GM18951 (cell line): ENCODE measurements around the gene NTRK1.

ENCODE experiments used
- POLR2A ChIP-seq: IDR thresholded peaks from 4 replicates; pipeline ENCODE4 v1.6.1; 2011; ENCODE audit warnings: mild to moderate bottlenecking; ENCODE audit not compliant: insufficient read length, insufficient read depth; ENCODE audit errors: extremely low read depth
- in situ Hi-C: fragments of 300-500 bp; cut with MboI; formaldehyde crosslinking; loops from one replicate; pipeline ENCODE4 v1.12.0; 2022; ENCODE audit warnings: low sequenced_read_pairs, mixed read lengths, inconsistent platforms; ENCODE audit not compliant: unreplicated experiment

NTRK1 gene

DNA sequence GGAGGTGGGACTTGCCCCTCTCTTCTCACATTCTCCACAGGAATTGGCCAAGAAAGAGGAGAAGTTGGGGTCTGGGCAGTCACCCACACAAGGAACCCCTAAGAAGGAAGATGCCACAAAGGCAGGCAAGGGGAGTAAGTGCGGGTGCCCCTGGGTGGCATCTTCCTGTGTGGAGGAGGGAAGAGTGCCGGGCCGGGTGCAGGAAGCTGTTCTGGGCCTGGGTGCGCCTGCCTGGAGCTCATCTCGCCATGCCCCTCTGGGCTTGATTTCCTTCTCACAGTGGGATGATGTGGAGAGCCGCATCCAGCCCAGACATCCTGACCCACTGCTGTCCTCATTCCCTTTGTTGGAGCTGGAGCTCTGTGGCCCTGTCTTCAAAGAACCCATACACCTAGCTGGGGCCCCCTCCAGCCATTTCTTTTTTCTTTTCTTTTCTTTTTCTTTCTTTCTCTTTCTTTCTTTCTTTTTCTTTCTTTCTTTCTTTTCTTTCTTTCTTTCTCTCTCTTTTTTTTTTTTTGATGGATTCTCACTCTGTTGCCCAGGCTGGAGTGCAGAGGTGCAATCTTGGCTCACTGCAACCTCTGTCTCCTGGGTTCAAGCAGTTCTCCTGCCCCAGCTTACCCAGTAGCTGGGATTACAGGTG, 69.1 kb downstream of the NTRK1 start:
- TF ChIP-seq POLR2A: no peak
- in situ Hi-C loops: no loop called here

DNA sequence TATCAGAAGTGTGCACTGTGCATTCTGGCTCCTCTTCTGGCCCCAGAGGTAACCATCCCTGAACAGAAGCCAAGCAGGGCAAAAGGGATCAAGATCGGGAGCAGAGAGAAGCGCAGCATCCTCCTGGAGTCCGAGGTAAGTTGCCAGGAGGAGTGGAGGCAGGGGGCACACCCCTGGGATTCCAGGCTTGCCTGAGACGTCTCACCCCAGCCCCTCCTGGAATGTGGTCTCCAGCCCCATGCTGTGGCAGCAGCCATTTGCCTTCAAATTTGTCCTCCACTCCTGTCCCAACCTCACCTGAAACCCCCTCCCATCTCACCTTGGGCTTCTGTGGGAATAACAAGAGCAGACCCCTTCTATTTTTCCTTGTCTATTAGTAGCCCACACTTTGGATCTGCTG, 69.8 kb downstream of the NTRK1 start:
- TF ChIP-seq POLR2A: no peak
- in situ Hi-C loops: no loop called here
